Fibroblast of lung (primary cell): ENCODE results near the gene PYCARD. TPM values are rescaled to one million over a fixed set of nuclear protein-coding genes. Genes with fewer than 3 reads are reported as not detected.

Experiments used
- DNase-seq, 2 donors: peaks; one replicate each; pipeline versions ENCODE4 v3.0.0 to v3.0.0-alpha.2; 2010; ENCODE audit warnings: low read depth in 2 of 2
- H2AFZ ChIP-seq: 2 replicates; pipeline ENCODE4 v1.5.1; 2012; ENCODE audit warnings: low read length, control low read depth, inconsistent platforms
- H3K27ac ChIP-seq: 2 replicates; pipeline ENCODE4 v1.5.1; 2011; ENCODE audit warnings: low read length, control low read depth; ENCODE audit not compliant: insufficient read depth
- H3K27me3 ChIP-seq: 2 replicates; pipeline ENCODE4 v1.5.1; 2011; ENCODE audit warnings: mild to moderate bottlenecking, low read length; ENCODE audit not compliant: control insufficient read depth, insufficient read depth
- H3K36me3 ChIP-seq: 2 replicates; pipeline ENCODE4 v1.5.1; 2011; ENCODE audit warnings: low read length; ENCODE audit not compliant: control insufficient read depth, insufficient read depth
- H3K4me1 ChIP-seq: 2 replicates; pipeline ENCODE4 v1.5.1; 2011; ENCODE audit warnings: low read length; ENCODE audit not compliant: control insufficient read depth, insufficient read depth; ENCODE audit errors: extremely low read depth
- H3K4me2 ChIP-seq: 2 replicates; pipeline ENCODE4 v1.5.1; 2011; ENCODE audit warnings: low read length, control low read depth; ENCODE audit not compliant: insufficient read depth; ENCODE audit errors: extremely low read depth
- H3K4me3 ChIP-seq, 4 experiments: fragments of 200-600 bp in 1 of 4; sonication (generic) in 1 of 4; replicated peaks in 1 of 4; 2 replicates each; pipeline ENCODE4 v1.5.1; 2011 to 2016; ENCODE audit warnings: low read length in 4 of 4, low read depth in 3 of 4, mild to moderate bottlenecking in 3 of 4, control low read depth in 2 of 4, inconsistent platforms in 1 of 4, mixed read lengths in 1 of 4; ENCODE audit not compliant: insufficient read depth in 1 of 4; ENCODE audit errors: control extremely low read depth in 1 of 4
- H3K79me2 ChIP-seq: 2 replicates; pipeline ENCODE4 v1.5.1; 2012; ENCODE audit warnings: mild to moderate bottlenecking, low read length, inconsistent platforms; ENCODE audit not compliant: control insufficient read depth, insufficient read depth
- H3K9ac ChIP-seq: 2 replicates; pipeline ENCODE4 v1.5.1; 2011; ENCODE audit warnings: mild to moderate bottlenecking, low read length, control low read depth; ENCODE audit not compliant: insufficient read depth
- H3K9me3 ChIP-seq: 2 replicates; pipeline ENCODE4 v1.5.1; 2012; ENCODE audit warnings: low read depth, low read length; ENCODE audit not compliant: control insufficient read depth, insufficient read depth
- H4K20me1 ChIP-seq: 2 replicates; pipeline ENCODE4 v1.5.1; 2011; ENCODE audit warnings: low read length; ENCODE audit not compliant: control insufficient read depth, insufficient read depth; ENCODE audit errors: extremely low read depth
- EZH2 ChIP-seq: IDR thresholded peaks from 2 replicates; pipeline ENCODE4 v1.5.1; 2012; ENCODE audit warnings: low read length, control low read depth, mild to moderate bottlenecking; ENCODE audit errors: missing control alignments
- polyA plus RNA-seq, 2 donors: library from polyadenylated mRNA; depleted of rRNA in 1 of 2; stranded (reverse) in 1 of 2; unstranded in 1 of 2; fragments of >200 nt; gene quantifications; 2 replicates each; pipeline ENCODE4 v1.2.1, GENCODE V29; 2011 to 2012; ENCODE audit warnings: missing spikeins in 1 of 2
- total RNA-seq: library from RNA; depleted of rRNA; stranded (reverse); fragments of >200 nt; gene quantifications from 2 replicates; pipeline ENCODE4 v1.2.1, GENCODE V29; 2014
- TF ChIP-seq, protein P1 (sequence below), 2 donors: IDR thresholded peaks in 1 of 2; conservative IDR thresholded peaks in 1 of 2; 1 replicate in 1 of 2; 2 replicates in 1 of 2; pipeline ENCODE4 v1.5.1; 2011 to 2012; ENCODE audit warnings: low read length in 2 of 2, control low read depth in 1 of 2, inconsistent platforms in 1 of 2, low read depth in 1 of 2, mild to moderate bottlenecking in 1 of 2

Gene PYCARD
- total and polyA plus RNA-seq, 2 donors (not counting 1 experiment from before 2014, with no cell fraction given), result 18.4 to 103 TPM

DNA sequence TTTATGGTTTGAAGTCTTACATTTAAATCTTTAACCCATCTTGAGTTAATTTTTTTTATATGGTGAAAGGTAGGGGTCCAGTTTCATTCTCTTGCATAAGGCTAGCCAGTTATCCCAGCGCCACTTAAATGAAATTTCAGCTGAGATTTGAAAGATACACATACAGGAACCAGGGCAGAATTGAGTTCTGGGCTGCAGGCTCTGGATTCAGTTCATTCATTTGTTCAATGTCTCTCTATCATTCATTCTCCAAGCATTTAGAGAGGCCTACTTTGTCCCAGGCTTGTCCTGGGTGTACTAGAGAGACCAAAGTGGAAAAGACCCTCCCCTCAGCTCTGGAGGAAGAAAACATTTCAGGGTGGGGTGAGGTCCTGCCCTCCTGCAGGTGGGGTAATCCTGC, 10.8 kb upstream of the PYCARD start:
- H3K4me2 ChIP-seq, result no peak overlapping the region
- no peaks in the 10 kb centered on the region for H4K20me1 ChIP-seq
- H3K27ac ChIP-seq, result no peak overlapping the region
- H3K79me2 ChIP-seq, result no peaks in the 10 kb centered on the region
- no peaks in the 10 kb centered on the region for H3K4me1 ChIP-seq
- no peak overlapping the region for H3K4me3 ChIP-seq
- no peaks in the 10 kb centered on the region for H3K36me3 ChIP-seq
- no peak for TF ChIP-seq EZH2
- TF ChIP-seq, protein P1, sequence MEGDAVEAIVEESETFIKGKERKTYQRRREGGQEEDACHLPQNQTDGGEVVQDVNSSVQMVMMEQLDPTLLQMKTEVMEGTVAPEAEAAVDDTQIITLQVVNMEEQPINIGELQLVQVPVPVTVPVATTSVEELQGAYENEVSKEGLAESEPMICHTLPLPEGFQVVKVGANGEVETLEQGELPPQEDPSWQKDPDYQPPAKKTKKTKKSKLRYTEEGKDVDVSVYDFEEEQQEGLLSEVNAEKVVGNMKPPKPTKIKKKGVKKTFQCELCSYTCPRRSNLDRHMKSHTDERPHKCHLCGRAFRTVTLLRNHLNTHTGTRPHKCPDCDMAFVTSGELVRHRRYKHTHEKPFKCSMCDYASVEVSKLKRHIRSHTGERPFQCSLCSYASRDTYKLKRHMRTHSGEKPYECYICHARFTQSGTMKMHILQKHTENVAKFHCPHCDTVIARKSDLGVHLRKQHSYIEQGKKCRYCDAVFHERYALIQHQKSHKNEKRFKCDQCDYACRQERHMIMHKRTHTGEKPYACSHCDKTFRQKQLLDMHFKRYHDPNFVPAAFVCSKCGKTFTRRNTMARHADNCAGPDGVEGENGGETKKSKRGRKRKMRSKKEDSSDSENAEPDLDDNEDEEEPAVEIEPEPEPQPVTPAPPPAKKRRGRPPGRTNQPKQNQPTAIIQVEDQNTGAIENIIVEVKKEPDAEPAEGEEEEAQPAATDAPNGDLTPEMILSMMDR (conservative IDR thresholded peaks at IDR 0.05 in 1 of 2, IDR thresholded peaks at IDR 0.05 in 1 of 2; ENCODE audit: low read depth in 1 of 2, low read length in 2 of 2), result no peak
- no peak overlapping the region for H2AFZ ChIP-seq
- H3K9ac ChIP-seq, result no peak overlapping the region
- H3K9me3 ChIP-seq, result no peaks in the 10 kb centered on the region
- H3K27me3 ChIP-seq, result peaks cover 36% of the 10 kb centered on the region
- DNase-seq, result no peak

DNA sequence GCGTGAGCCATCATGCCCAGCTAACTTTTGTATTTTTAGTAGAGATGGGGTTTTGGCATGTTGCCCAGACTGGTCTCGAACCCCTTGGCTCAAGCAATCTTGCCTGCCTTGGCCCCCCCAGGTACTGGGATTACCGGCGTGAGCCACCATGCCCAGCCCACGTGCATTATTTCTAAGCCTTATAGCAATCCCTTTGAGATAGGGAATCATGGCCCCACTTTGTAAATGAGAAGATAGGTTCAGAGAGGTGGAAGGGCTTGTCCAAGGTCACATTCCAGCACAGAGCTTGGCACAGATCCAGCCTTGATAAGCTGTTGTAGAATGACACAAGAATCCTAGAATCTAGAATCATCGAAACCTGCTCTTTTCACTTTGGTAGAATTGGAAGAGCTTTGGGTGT, 4.2 kb upstream of the PYCARD start:
- peaks cover 14% of the 10 kb centered on the region for H3K27me3 ChIP-seq
- no peaks in the 10 kb centered on the region for H4K20me1 ChIP-seq
- no peak overlapping the region for H3K4me2 ChIP-seq
- no peaks in the 10 kb centered on the region for H3K36me3 ChIP-seq
- H3K27ac ChIP-seq, result no peak overlapping the region
- H3K9ac ChIP-seq, result no peak overlapping the region
- H3K9me3 ChIP-seq, result no peaks in the 10 kb centered on the region
- H2AFZ ChIP-seq, result no peak overlapping the region
- H3K4me3 ChIP-seq, result no peak overlapping the region
- DNase-seq, result no peak
- H3K4me1 ChIP-seq, result no peaks in the 10 kb centered on the region
- no peaks in the 10 kb centered on the region for H3K79me2 ChIP-seq
- TF ChIP-seq, protein P1 (conservative IDR thresholded peaks at IDR 0.05 in 1 of 2, IDR thresholded peaks at IDR 0.05 in 1 of 2; ENCODE audit: low read depth in 1 of 2, low read length in 2 of 2), result no peak
- no peak for TF ChIP-seq EZH2

DNA sequence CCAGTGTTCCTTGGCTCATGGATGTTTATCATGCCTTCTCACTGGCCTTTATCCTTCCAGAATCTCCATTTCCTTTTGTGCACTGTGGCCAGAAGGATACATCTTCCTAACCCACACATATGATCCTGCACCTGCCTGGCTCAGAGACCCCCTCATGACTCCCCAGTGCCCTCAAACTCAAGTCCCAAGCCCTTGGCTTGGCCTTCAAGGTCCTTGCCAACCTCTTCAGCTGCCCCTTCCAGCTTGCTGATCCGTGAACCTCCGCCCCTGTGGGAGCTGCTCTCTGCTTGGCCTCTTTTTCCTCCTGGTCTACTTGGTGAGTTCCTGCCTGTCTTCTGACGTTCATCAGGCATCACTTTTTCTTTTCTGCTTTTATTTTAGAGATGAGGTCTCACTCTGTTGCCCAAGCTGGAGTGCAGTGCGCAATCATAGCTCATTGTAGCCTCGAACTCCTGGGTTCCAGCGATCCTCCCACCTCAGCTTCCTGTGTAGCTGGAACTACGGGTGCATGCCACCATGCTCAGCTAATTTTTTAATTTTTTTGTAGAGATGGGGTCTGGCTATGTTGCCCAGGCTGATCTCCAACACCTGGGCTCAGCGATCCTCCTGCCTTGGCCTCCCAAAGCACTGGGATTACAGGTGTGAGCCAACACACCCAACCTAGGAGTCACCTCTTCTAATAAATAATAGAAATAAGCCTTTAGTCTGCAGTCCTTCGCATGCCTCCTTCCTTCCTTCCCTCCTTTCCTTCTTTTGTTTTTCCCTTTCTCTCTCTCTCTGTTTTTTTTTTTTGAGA, 2.5 kb upstream of the PYCARD start:
- Histone ChIP-seq H2AFZ (no peak overlapping the region), H3K9me3 (no peaks in the 10 kb centered on the region), H3K27me3 (peaks cover 10% of the 10 kb centered on the region), H3K4me2 (no peak overlapping the region), H3K79me2 (no peaks in the 10 kb centered on the region), H3K9ac (no peak overlapping the region), H4K20me1 (no peaks in the 10 kb centered on the region), H3K4me3 (no peak overlapping the region), H3K4me1 (no peaks in the 10 kb centered on the region), H3K36me3 (no peaks in the 10 kb centered on the region), H3K27ac (no peak overlapping the region)
- no peak for DNase-seq
- TF ChIP-seq EZH2, result no peak
- TF ChIP-seq, protein P1 (conservative IDR thresholded peaks at IDR 0.05 in 1 of 2, IDR thresholded peaks at IDR 0.05 in 1 of 2; ENCODE audit: low read depth in 1 of 2, low read length in 2 of 2), result no peak
